ENCODE measurements around the gene GGA1. TPM values are rescaled to one million over a fixed set of nuclear protein-coding genes. Genes with fewer than 3 reads are reported as not detected.

The GGA1 gene
- total RNA-seq, 4 donors from 2014 or later: 30.3 to 44.7 (median 40.9) TPM

DNA sequence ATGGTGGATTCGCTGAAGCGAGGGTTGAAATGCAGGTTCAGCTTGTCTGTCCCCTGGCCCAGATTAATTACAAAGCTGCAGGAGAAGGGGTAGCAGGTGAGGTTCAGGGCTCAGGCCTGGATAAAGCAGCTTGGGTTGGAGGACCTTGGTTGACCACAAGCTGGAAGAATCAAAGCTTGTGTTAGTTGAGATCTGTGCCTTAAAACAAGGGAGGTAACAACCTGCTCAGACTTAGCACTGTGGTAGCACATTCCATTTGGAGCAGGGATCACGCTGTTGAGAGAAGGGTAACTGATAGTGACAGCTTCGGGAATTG is 38.0 kb upstream of the GGA1 start:
- TF ChIP-seq EP300 (IDR thresholded peaks at IDR 0.05) (no peak), POLR2A (IDR thresholded peaks at IDR 0.05; ENCODE audit: low read depth) (no peak), POLR2AphosphoS5 (IDR thresholded peaks at IDR 0.05) (no peak)
- TF ChIP-seq, protein P1, sequence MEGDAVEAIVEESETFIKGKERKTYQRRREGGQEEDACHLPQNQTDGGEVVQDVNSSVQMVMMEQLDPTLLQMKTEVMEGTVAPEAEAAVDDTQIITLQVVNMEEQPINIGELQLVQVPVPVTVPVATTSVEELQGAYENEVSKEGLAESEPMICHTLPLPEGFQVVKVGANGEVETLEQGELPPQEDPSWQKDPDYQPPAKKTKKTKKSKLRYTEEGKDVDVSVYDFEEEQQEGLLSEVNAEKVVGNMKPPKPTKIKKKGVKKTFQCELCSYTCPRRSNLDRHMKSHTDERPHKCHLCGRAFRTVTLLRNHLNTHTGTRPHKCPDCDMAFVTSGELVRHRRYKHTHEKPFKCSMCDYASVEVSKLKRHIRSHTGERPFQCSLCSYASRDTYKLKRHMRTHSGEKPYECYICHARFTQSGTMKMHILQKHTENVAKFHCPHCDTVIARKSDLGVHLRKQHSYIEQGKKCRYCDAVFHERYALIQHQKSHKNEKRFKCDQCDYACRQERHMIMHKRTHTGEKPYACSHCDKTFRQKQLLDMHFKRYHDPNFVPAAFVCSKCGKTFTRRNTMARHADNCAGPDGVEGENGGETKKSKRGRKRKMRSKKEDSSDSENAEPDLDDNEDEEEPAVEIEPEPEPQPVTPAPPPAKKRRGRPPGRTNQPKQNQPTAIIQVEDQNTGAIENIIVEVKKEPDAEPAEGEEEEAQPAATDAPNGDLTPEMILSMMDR (IDR thresholded peaks at IDR 0.05): no peak
- WGBS: 74% methylated on average over 4 of the region's 4 CpGs
- Histone ChIP-seq H3K9me3 (no peaks in the 10 kb centered on the region), H3K27ac (replicated peaks in 1 of 4) (no peak overlapping the region), H3K4me1 (peaks cover 22 to 46% (median 36%) of the 10 kb centered on the region in 4 donors), H3K27me3 (peaks cover 0 to 15% (median 0%) of the 10 kb centered on the region in 4 donors), H3K36me3 (peaks cover 0 to 37% (median 24%) of the 10 kb centered on the region in 4 donors), H3K4me3 (no peak overlapping the region)
- DNase-seq (ENCODE audit: extremely low spot score): no peak
- intact Hi-C loops (cut with DNase I): no loop called here

- H3K4me1 ChIP-seq: peaks cover 14 to 38% (median 28%) of the 10 kb centered on the region in 4 donors
- DNase-seq (ENCODE audit: extremely low spot score): no peak
- intact Hi-C loops (cut with DNase I): no loop called here
- peaks cover 0 to 15% (median 0%) of the 10 kb centered on the region in 4 donors for H3K27me3 ChIP-seq
- TF ChIP-seq, protein P1 (IDR thresholded peaks at IDR 0.05): no peak
- TF ChIP-seq POLR2A (IDR thresholded peaks at IDR 0.05; ENCODE audit: low read depth) (no peak), EP300 (IDR thresholded peaks at IDR 0.05) (no peak), POLR2AphosphoS5 (IDR thresholded peaks at IDR 0.05) (no peak)
- 83% methylated on average over 12 of the region's 16 CpGs for WGBS
- H3K9me3 ChIP-seq: no peaks in the 10 kb centered on the region
- H3K27ac ChIP-seq (replicated peaks in 1 of 4): no peak overlapping the region
- no peak overlapping the region for H3K4me3 ChIP-seq
- peaks cover 0 to 29% (median 17%) of the 10 kb centered on the region in 4 donors for H3K36me3 ChIP-seq
Measured at GRCh38 chr22:37571258-37571991, 37.2 kb upstream of the GGA1 start.

GRCh38 chr22:37571992-37572373 is 36.7 kb upstream of the GGA1 start:
- DNase-seq (ENCODE audit: extremely low spot score): no peak
- H3K4me3 ChIP-seq: no peak overlapping the region
- peaks cover 0 to 23% (median 12%) of the 10 kb centered on the region in 4 donors for H3K36me3 ChIP-seq
- peaks cover 10 to 32% (median 22%) of the 10 kb centered on the region in 4 donors for H3K4me1 ChIP-seq
- no peak for TF ChIP-seq EP300 (IDR thresholded peaks at IDR 0.05)
- TF ChIP-seq POLR2A (IDR thresholded peaks at IDR 0.05; ENCODE audit: low read depth): no peak
- TF ChIP-seq, protein P1 (IDR thresholded peaks at IDR 0.05): no peak
- TF ChIP-seq POLR2AphosphoS5 (IDR thresholded peaks at IDR 0.05): no peak
- peaks cover 0 to 11% (median 0%) of the 10 kb centered on the region in 4 donors for H3K27me3 ChIP-seq
- no peak overlapping the region for H3K27ac ChIP-seq (replicated peaks in 1 of 4)
- H3K9me3 ChIP-seq: no peaks in the 10 kb centered on the region
- intact Hi-C loops (cut with DNase I): no loop called here
- WGBS: 93% methylated on average over 7 of the region's 8 CpGs

GRCh38 chr22:37575490-37576003 is 33.1 kb upstream of the GGA1 start:
- TF ChIP-seq EP300 (IDR thresholded peaks at IDR 0.05): no peak
- no peak for TF ChIP-seq POLR2AphosphoS5 (IDR thresholded peaks at IDR 0.05)
- TF ChIP-seq, protein P1 (IDR thresholded peaks at IDR 0.05): no peak
- TF ChIP-seq POLR2A (IDR thresholded peaks at IDR 0.05; ENCODE audit: low read depth): no peak
- WGBS: 99% methylated on average over 7 of the region's 10 CpGs
- intact Hi-C loops (cut with DNase I): no loop called here
- no peaks in the 10 kb centered on the region for H3K36me3 ChIP-seq
- no peaks in the 10 kb centered on the region for H3K27me3 ChIP-seq
- H3K9me3 ChIP-seq: no peaks in the 10 kb centered on the region
- no peak overlapping the region for H3K27ac ChIP-seq (replicated peaks in 1 of 4)
- no peak for DNase-seq (ENCODE audit: extremely low spot score)
- H3K4me3 ChIP-seq: no peak overlapping the region
- H3K4me1 ChIP-seq: peaks cover 0 to 1% (median 0%) of the 10 kb centered on the region in 4 donors
